Gastrocnemius medialis (tissue), 4 donors: ENCODE results near the gene ZFYVE28. TPM values are rescaled to one million over a fixed set of nuclear protein-coding genes. Genes with fewer than 3 reads are reported as not detected.

ENCODE experiments used
- ATAC-seq, 2 donors: fragments of 150-250 bp; one replicate each; pipeline ENCODE4 v1.9.1; 2016
- DNase-seq, 2 donors: peaks; one replicate each; pipeline ENCODE4 v3.0.0-alpha.2; 2019
- H3K27ac ChIP-seq, 4 donors: fragments of 200-600 bp; sonication (generic); 1 replicate in 1 of 4; 2 replicates in 3 of 4; pipeline ENCODE4 v1.5.1; 2016 to 2018; ENCODE audit warnings: mild to moderate bottlenecking in 2 of 4, moderate library complexity in 1 of 4
- H3K27me3 ChIP-seq, 3 donors: fragments of 200-600 bp; sonication (generic) in 2 of 3; 1 replicate in 1 of 3; 2 replicates in 2 of 3; pipeline versions ENCODE4 v1.5.1 to v1.6.0; 2016 to 2019; ENCODE audit warnings: mild to moderate bottlenecking in 1 of 3, moderate library complexity in 1 of 3
- H3K36me3 ChIP-seq, 2 donors: fragments of 200-600 bp; sonication (generic) in 1 of 2; one replicate each; pipeline ENCODE4 v1.5.1; 2017 to 2018
- H3K4me1 ChIP-seq, 2 donors: fragments of 200-600 bp; sonication (generic) in 1 of 2; one replicate each; pipeline ENCODE4 v1.5.1; 2016 to 2017; ENCODE audit warnings: mild to moderate bottlenecking in 2 of 2
- H3K4me3 ChIP-seq, 4 donors: fragments of 200-600 bp; sonication (generic) in 3 of 4; 1 replicate in 1 of 4; 2 replicates in 3 of 4; pipeline ENCODE4 v1.5.1; 2016 to 2019; ENCODE audit warnings: mild to moderate bottlenecking in 2 of 4
- H3K9me3 ChIP-seq, 3 donors: fragments of 200-600 bp; sonication (generic) in 2 of 3; 1 replicate in 1 of 3; 2 replicates in 2 of 3; pipeline ENCODE4 v1.5.1; 2016 to 2019
- POLR2A ChIP-seq, 2 donors: fragments of 450-650 bp; IDR thresholded peaks; one replicate each; pipeline ENCODE4 v1.6.1; 2017; ENCODE audit warnings: antibody characterized with exemption in 2 of 2, mild to moderate bottlenecking in 2 of 2, moderate library complexity in 2 of 2
- in situ Hi-C, 4 donors: fragments of 200-750 bp; cut with MboI; loops; one replicate each; pipeline versions ENCODE4 v1.15.0 to v1.8.0; 2017; ENCODE audit warnings: low sequenced_read_pairs in 4 of 4
- intact Hi-C: fragments of 100-400 bp; cut with DNase I; formaldehyde crosslinking; loops from one replicate; pipeline ENCODE4 v1.15.1; 2023; ENCODE audit warnings: low total_unique reads
- total RNA-seq, 4 donors: library from RNA; depleted of rRNA; stranded (reverse); fragments of >200 nt; gene quantifications; one replicate each; pipeline versions ENCODE4 v1.1.0 to v1.2.3, GENCODE V29; 2016
- TF ChIP-seq, protein P1 (sequence below), 5 experiments: fragments of 450-650 bp in 3 of 5; fragments of 200-600 bp in 2 of 5; sonication (generic) in 2 of 5; IDR thresholded peaks in 4 of 5; conservative IDR thresholded peaks in 1 of 5; 1 replicate in 4 of 5; 2 replicates in 1 of 5; pipeline ENCODE4 v1.5.1; 2016 to 2019; ENCODE audit warnings: antibody characterized with exemption in 5 of 5, mild to moderate bottlenecking in 3 of 5, moderate library complexity in 3 of 5

Gene ZFYVE28
- total RNA-seq, 4 donors from 2014 or later = 1.8 to 6.0 (median 3.4) TPM

DNA sequence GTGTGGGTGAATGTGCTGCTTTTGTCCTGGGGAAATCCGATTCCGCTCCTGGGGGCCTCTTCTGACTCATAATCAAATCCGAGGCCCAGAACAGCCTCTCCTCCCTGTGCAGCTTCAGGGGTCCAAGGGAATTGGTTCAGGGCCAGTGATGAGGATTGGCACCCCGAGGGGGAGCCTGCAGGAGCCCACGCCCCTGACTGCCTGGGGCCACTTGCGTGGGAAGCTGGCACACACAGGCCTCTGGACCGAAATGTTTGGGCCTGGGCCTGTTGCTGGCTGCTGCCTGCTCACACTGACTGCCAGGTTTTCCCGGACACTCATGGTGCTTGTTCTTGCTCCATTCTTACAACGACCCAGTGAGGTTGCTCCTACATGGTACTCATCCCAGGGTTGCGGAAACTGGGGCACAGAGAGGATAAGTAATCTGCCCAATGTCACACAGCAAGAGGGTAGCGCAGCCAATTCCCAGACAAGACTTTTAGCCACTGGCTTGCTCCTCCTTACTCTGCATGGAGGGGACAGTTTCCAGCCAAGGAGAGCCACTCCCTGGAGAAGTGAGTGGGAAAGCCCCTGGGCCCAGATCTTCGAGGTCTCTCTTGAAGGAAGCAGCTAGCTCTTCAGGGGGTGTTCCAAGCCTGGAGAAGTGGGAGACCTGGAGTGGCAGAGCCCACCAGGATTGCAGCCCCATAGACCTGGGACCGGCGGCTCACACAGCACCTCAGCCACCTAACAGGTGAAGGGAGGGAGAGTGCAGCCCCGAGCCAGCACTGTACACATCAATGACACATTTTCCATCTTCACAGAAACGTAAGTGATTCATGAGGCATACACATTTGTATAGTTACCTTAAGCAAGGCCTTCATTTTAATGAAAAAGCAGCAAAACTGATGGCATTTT is 20.6 kb upstream of the ZFYVE28 start:
- DNase-seq = no peak
- H3K4me1 ChIP-seq = peaks cover 5 to 6% of the 10 kb centered on the region in 2 donors
- in situ Hi-C loops = no loop called here
- H3K4me3 ChIP-seq = no peak overlapping the region
- intact Hi-C loops = no loop called here
- H3K36me3 ChIP-seq = no peaks in the 10 kb centered on the region
- H3K27ac ChIP-seq = no peak overlapping the region
- no peaks in the 10 kb centered on the region for H3K27me3 ChIP-seq
- TF ChIP-seq, protein P1, sequence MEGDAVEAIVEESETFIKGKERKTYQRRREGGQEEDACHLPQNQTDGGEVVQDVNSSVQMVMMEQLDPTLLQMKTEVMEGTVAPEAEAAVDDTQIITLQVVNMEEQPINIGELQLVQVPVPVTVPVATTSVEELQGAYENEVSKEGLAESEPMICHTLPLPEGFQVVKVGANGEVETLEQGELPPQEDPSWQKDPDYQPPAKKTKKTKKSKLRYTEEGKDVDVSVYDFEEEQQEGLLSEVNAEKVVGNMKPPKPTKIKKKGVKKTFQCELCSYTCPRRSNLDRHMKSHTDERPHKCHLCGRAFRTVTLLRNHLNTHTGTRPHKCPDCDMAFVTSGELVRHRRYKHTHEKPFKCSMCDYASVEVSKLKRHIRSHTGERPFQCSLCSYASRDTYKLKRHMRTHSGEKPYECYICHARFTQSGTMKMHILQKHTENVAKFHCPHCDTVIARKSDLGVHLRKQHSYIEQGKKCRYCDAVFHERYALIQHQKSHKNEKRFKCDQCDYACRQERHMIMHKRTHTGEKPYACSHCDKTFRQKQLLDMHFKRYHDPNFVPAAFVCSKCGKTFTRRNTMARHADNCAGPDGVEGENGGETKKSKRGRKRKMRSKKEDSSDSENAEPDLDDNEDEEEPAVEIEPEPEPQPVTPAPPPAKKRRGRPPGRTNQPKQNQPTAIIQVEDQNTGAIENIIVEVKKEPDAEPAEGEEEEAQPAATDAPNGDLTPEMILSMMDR (IDR thresholded peaks at IDR 0.05 in 4 of 5, conservative IDR thresholded peaks at IDR 0.05 in 1 of 5) = no peak
- no peak for TF ChIP-seq POLR2A (IDR thresholded peaks at IDR 0.05)
- no peaks in the 10 kb centered on the region for H3K9me3 ChIP-seq
- no peak for ATAC-seq

DNA sequence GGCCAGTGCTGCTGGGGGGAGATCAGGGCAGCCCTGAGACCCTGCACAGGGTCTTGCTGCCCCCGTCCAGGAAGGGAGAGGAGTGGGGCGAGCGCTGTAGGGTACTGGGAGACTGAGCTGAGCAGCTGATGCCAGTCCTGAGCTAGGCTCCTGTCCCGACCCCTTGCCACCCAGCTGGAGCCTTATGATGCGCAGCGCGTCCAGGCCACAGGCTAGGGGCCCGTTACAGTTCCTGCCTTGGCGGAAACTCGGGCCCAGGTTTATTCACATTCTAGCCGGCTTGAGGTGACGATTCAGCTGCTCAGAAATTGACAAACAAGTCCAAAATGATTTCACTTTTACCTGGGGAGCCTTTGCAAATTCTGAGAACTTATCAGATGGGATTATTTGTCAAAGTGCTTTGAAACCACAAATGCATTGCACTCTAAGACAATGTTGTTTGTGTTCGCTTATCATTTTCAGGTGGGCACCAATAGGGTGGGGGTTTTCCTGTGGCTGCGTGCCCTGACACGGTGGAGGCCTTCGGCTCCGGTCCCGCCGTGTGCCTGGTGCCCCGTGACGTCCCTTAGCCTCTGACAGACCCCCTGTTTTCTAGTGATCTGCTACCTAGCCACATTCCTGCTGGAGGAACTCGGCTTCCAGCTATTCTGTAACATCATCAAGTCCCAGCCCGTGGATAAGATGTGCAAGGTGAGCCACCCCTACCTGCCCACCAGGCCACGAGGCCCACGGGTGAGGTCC is 19.2 kb upstream of the ZFYVE28 start:
- TF ChIP-seq, protein P1 (IDR thresholded peaks at IDR 0.05 in 4 of 5, conservative IDR thresholded peaks at IDR 0.05 in 1 of 5) = no peak
- no peak for TF ChIP-seq POLR2A (IDR thresholded peaks at IDR 0.05)
- H3K27ac ChIP-seq = no peak overlapping the region
- H3K9me3 ChIP-seq = no peaks in the 10 kb centered on the region
- in situ Hi-C loops (no loop called here), intact Hi-C loops (no loop called here)
- no peaks in the 10 kb centered on the region for H3K36me3 ChIP-seq
- no peak overlapping the region for H3K4me3 ChIP-seq
- H3K4me1 ChIP-seq = peaks cover 16 to 20% of the 10 kb centered on the region in 2 donors
- DNase-seq (no peak), ATAC-seq (no peak)
- no peaks in the 10 kb centered on the region for H3K27me3 ChIP-seq

DNA sequence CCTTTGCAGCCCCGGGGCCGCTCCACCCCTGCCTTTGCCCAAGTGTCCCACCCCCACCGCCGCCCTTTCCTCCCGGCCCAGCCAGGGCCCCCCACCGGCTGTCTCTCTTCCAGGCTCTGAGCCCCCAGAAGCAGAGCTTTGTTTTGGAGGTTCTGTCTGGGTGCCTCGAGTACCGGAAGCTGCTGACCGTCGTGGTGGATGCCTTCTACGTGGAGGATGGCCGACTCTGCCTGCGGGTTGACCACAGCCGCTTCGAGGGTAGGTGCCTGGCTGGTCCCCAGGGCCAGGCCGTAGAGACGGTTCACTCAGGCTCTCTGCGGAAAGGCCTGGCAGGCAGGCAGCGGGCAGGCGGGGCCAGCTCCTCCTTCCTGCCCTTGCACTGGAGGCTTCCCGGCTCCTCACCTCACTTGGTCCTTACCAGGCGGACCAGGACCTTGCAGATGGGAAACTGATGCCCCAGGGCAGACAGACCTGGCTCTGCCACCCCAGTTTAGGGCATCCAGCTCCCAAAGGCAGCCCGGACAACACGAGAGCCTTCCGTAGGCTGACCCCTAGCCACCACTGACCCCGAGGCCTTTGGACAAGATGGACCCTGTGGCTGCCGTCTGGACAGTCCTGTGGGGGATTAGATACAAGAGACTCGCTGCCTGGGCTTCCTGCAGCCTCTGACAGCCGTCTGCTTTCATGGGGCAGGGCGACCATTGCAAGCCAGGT is 18.5 kb upstream of the ZFYVE28 start:
- DNase-seq (no peak), ATAC-seq (no peak)
- intact Hi-C loops = no loop called here
- no peak overlapping the region for H3K27ac ChIP-seq
- H3K9me3 ChIP-seq = no peaks in the 10 kb centered on the region
- no peaks in the 10 kb centered on the region for H3K27me3 ChIP-seq
- no peak overlapping the region for H3K4me3 ChIP-seq
- H3K36me3 ChIP-seq = no peaks in the 10 kb centered on the region
- TF ChIP-seq, protein P1 (IDR thresholded peaks at IDR 0.05 in 4 of 5, conservative IDR thresholded peaks at IDR 0.05 in 1 of 5) = no peak
- no peak for TF ChIP-seq POLR2A (IDR thresholded peaks at IDR 0.05)
- peaks cover 16 to 20% of the 10 kb centered on the region in 2 donors for H3K4me1 ChIP-seq
- in situ Hi-C loops = no loop called here

DNA sequence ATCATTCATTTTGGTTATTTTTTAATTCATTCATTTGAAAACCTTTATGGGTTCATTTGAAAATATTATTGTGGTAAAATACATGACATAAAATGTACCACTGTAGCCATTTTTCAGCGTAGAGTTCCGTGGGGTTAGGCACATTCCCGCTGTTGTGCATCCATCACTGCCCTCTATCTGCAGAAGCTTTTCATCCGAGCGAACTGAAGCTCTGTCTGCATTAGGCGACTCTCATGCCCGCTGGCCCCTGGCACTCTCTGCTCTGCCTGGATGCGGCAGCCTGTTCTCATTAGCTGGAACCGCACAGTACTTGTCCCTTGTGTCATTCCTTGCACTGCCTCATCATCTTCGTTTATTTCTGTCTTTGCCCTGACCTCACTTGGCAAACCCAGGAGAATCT is 17.9 kb upstream of the ZFYVE28 start:
- H3K4me1 ChIP-seq = peaks cover 16 to 20% of the 10 kb centered on the region in 2 donors
- no peak overlapping the region for H3K27ac ChIP-seq
- in situ Hi-C loops = no loop called here
- no peaks in the 10 kb centered on the region for H3K36me3 ChIP-seq
- intact Hi-C loops = no loop called here
- TF ChIP-seq POLR2A (IDR thresholded peaks at IDR 0.05) = no peak
- TF ChIP-seq, protein P1 (IDR thresholded peaks at IDR 0.05 in 4 of 5, conservative IDR thresholded peaks at IDR 0.05 in 1 of 5) = peak in 3 of 5 experiments; percentile 16 to 41 (median 38)
- H3K27me3 ChIP-seq = no peaks in the 10 kb centered on the region
- DNase-seq = no peak
- ATAC-seq = peak in 1 of 2 donors; percentile 47
- no peak overlapping the region for H3K4me3 ChIP-seq
- H3K9me3 ChIP-seq = no peaks in the 10 kb centered on the region
